BJ (cell line): Measurements from ENCODE around the gene WDR91. TPM values are rescaled to one million over a fixed set of nuclear protein-coding genes. Genes with fewer than 3 reads are reported as not detected.

Experiments used
- CTCF ChIA-PET: fragments of 350-600 bp; formaldehyde crosslinking; extraction: SDS; loops from one replicate; lab custom pipeline; 2021; ENCODE audit warnings: antibody characterized with exemption, inconsistent platforms; lab: Yijun Ruan, JAX
- POLR2A ChIA-PET: fragments of 300-600 bp; sonication (Branson Sonifier 250); formaldehyde crosslinking; extraction: SDS; loops from one replicate; lab custom pipeline; 2021; ENCODE audit warnings: antibody characterized with exemption; lab: Charles Lee
- DNase-seq: peaks from one replicate; pipeline ENCODE4 v3.0.0-alpha.2; 2011; ENCODE audit warnings: low read depth
- H3K27me3 ChIP-seq: 2 replicates; pipeline ENCODE4 v1.6.0; 2011; ENCODE audit warnings: low read length; ENCODE audit not compliant: control insufficient read depth, insufficient read depth
- H3K36me3 ChIP-seq: 2 replicates; pipeline ENCODE4 v1.5.1; 2011; ENCODE audit warnings: low read length; ENCODE audit not compliant: control insufficient read depth, insufficient read depth
- H3K4me3 ChIP-seq: 2 replicates; pipeline ENCODE4 v1.5.1; 2011; ENCODE audit warnings: low read depth, mild to moderate bottlenecking, control low read depth, low read length
- polyA plus RNA-seq: library from polyadenylated mRNA; depleted of rRNA; stranded (reverse); fragments of >200 nt; gene quantifications from 2 replicates; pipeline ENCODE4 v1.2.3, GENCODE V29; 2011
- TF ChIP-seq, protein P1 (sequence below): IDR thresholded peaks from 2 replicates; pipeline ENCODE4 v1.5.1; 2011; ENCODE audit warnings: low read depth, mild to moderate bottlenecking, control low read depth, inconsistent platforms, low read length, moderate library complexity; ENCODE audit not compliant: insufficient read depth

The WDR91 gene
- polyA plus RNA-seq, 1 experiment, result 14.2 TPM

- POLR2A ChIA-PET, result no interaction called here
- DNase-seq, result no peak
- Histone ChIP-seq H3K27me3 (no peaks in the 10 kb centered on the region), H3K4me3 (no peak overlapping the region), H3K36me3 (no peaks in the 10 kb centered on the region)
- TF ChIP-seq, protein P1, sequence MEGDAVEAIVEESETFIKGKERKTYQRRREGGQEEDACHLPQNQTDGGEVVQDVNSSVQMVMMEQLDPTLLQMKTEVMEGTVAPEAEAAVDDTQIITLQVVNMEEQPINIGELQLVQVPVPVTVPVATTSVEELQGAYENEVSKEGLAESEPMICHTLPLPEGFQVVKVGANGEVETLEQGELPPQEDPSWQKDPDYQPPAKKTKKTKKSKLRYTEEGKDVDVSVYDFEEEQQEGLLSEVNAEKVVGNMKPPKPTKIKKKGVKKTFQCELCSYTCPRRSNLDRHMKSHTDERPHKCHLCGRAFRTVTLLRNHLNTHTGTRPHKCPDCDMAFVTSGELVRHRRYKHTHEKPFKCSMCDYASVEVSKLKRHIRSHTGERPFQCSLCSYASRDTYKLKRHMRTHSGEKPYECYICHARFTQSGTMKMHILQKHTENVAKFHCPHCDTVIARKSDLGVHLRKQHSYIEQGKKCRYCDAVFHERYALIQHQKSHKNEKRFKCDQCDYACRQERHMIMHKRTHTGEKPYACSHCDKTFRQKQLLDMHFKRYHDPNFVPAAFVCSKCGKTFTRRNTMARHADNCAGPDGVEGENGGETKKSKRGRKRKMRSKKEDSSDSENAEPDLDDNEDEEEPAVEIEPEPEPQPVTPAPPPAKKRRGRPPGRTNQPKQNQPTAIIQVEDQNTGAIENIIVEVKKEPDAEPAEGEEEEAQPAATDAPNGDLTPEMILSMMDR, result no peak
- CTCF ChIA-PET, result no interaction called here
These were observed 60.2 kb downstream of the WDR91 start for GRCh38 chr7:135151132-135151531.

GRCh38 chr7:135150072-135150782 lies 61.1 kb downstream of the WDR91 start:
- ChIA-PET POLR2A (no interaction called here), CTCF (no interaction called here)
- H3K4me3 ChIP-seq, result no peak overlapping the region
- TF ChIP-seq, protein P1, result no peak
- DNase-seq, result no peak
- H3K27me3 ChIP-seq, result no peaks in the 10 kb centered on the region
- H3K36me3 ChIP-seq, result no peaks in the 10 kb centered on the region

- CTCF ChIA-PET, result interaction anchor here (1.0 to 1.3 kb wide), 5 partner anchors 9 to 162 kb away, joined by 3 to 5 read pairs (median 4); partner anchors contain the start of gene AGBL3
- Histone ChIP-seq H3K4me3 (peak within 1 kb of the TSS; percentile 29), H3K36me3 (no peaks in the 10 kb centered on the region), H3K27me3 (no peaks in the 10 kb centered on the region)
- TF ChIP-seq, protein P1, result peak; percentile 31; the same call in 1 of the 2 replicates
- POLR2A ChIA-PET, result no interaction called here
- DNase-seq, result no peak
These were observed 63.2 kb downstream of the WDR91 start, which contains the start of gene TMEM140 for GRCh38 chr7:135147899-135148721. Gene TMEM140, plus strand, starts transcription at chr7:135148072. Its CDS starts 16,370 bp downstream, at chr7:135164442.

DNA sequence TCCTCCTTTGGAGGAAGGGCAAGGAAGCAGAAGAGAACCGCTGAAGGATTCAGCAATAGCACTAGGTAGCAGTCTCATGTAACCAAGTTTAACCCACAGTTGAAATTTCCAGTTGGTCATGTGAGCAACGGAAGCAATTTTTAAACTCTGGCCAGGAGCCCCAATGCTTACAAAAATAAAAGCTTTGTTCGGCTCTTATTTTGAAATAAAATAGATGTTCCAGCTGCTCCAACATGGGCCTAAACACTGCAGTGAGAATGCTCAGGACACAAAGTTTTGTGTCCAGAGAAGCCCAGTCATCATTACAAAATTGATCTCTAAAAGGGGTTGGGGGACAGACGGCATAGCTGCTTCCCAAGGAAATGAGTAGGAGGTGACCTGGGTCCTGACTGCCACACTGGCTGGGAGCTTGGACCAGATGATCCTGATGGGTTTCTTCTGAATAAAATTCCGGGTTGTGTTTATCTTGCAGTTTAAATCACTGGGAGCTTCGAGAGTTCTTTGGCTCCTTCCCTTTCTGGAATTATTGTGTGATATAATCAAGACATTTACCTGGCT lies 63.9 kb downstream of the WDR91 start:
- ChIA-PET POLR2A (no interaction called here), CTCF (interaction anchor here (1.0 to 1.3 kb wide), 5 partner anchors 9 to 161 kb away, joined by 3 to 5 read pairs (median 4); partner anchors contain the start of gene AGBL3)
- H3K36me3 ChIP-seq, result no peaks in the 10 kb centered on the region
- DNase-seq, result no peak
- peak overlapping the region; percentile 29 for H3K4me3 ChIP-seq
- TF ChIP-seq, protein P1, result no peak
- H3K27me3 ChIP-seq, result no peaks in the 10 kb centered on the region
